ENCODE results near the gene METTL1.

Gene METTL1

GRCh38 chr12:57764662-57765002 lies 7.3 kb downstream of the METTL1 start:
- no peak for TF ChIP-seq CTCF (IDR thresholded peaks at IDR 0.05)

GRCh38 chr12:57763881-57764661 lies 7.8 kb downstream of the METTL1 start:
- TF ChIP-seq CTCF (IDR thresholded peaks at IDR 0.05) = no peak

GRCh38 chr12:57762463-57762862 lies 9.4 kb downstream of the METTL1 start:
- TF ChIP-seq CTCF (IDR thresholded peaks at IDR 0.05) = no peak

- no peak for TF ChIP-seq CTCF (IDR thresholded peaks at IDR 0.05)
Observed at GRCh38 chr12:57761391-57761998, 10.4 kb downstream of the METTL1 start.

GRCh38 chr12:57760347-57760982 lies 11.4 kb downstream of the METTL1 start:
- no peak for TF ChIP-seq CTCF (IDR thresholded peaks at IDR 0.05)

- peak; percentile 71 for TF ChIP-seq CTCF (IDR thresholded peaks at IDR 0.05)
Observed at GRCh38 chr12:57759360-57759980, 12.4 kb downstream of the METTL1 start.

- no peak for TF ChIP-seq CTCF (IDR thresholded peaks at IDR 0.05)
Observed at GRCh38 chr12:57758552-57759359, 13.1 kb downstream of the METTL1 start.
